Stimulated activated CD4-positive, alpha-beta T cell treated with anti-CD3 and anti-CD28 coated beads, Interleukin-12 subunit alpha, Interleukin-12 subunit beta, amount 100 ng/mL, for 24 hours (primary cell): ENCODE data around the gene CRTC3.

Source experiments
- DNase-seq, 2 experiments: peaks; one replicate each; pipeline ENCODE4 v3.0.0-alpha.2; 2020; ENCODE audit warnings: low read depth in 2 of 2

CRTC3 gene

GRCh38 chr15:90562669-90563068 lies 32.9 kb downstream of the CRTC3 start:
- DNase-seq: no peak

GRCh38 chr15:90563463-90563862 lies 33.7 kb downstream of the CRTC3 start:
- no peak for DNase-seq

GRCh38 chr15:90564051-90564450 lies 34.3 kb downstream of the CRTC3 start:
- no peak for DNase-seq

- DNase-seq: no peak
These were observed 34.9 kb downstream of the CRTC3 start for GRCh38 chr15:90564590-90564989.

- DNase-seq: no peak
These were observed 36.1 kb downstream of the CRTC3 start for GRCh38 chr15:90565866-90566265.

GRCh38 chr15:90570643-90571042 lies 40.9 kb downstream of the CRTC3 start:
- DNase-seq: no peak

GRCh38 chr15:90571063-90571541 lies 41.4 kb downstream of the CRTC3 start:
- DNase-seq: no peak

GRCh38 chr15:90572893-90573292 lies 43.2 kb downstream of the CRTC3 start:
- no peak for DNase-seq

GRCh38 chr15:90576711-90577389 lies 47.1 kb downstream of the CRTC3 start:
- DNase-seq: no peak

- no peak for DNase-seq
These were observed 49.5 kb downstream of the CRTC3 start for GRCh38 chr15:90579213-90579612.

GRCh38 chr15:90580099-90580498 lies 50.4 kb downstream of the CRTC3 start:
- no peak for DNase-seq

GRCh38 chr15:90580541-90580940 lies 50.8 kb downstream of the CRTC3 start:
- no peak for DNase-seq

- DNase-seq: no peak
These were observed 51.2 kb downstream of the CRTC3 start for GRCh38 chr15:90580946-90581345.

- no peak for DNase-seq
These were observed 52.1 kb downstream of the CRTC3 start for GRCh38 chr15:90581771-90582352.

- DNase-seq: no peak
These were observed 52.8 kb downstream of the CRTC3 start for GRCh38 chr15:90582553-90582952.

- no peak for DNase-seq
These were observed 53.9 kb downstream of the CRTC3 start for GRCh38 chr15:90583471-90584252.

GRCh38 chr15:90584841-90585240 lies 55.1 kb downstream of the CRTC3 start:
- no peak for DNase-seq

- no peak for DNase-seq
These were observed 56.1 kb downstream of the CRTC3 start for GRCh38 chr15:90585863-90586262.

GRCh38 chr15:90586948-90587347 lies 57.2 kb downstream of the CRTC3 start:
- no peak for DNase-seq

GRCh38 chr15:90588427-90588826 lies 58.7 kb downstream of the CRTC3 start:
- DNase-seq: no peak

GRCh38 chr15:90591524-90591923 lies 61.8 kb downstream of the CRTC3 start:
- DNase-seq: no peak

- DNase-seq: no peak
These were observed 62.6 kb downstream of the CRTC3 start for GRCh38 chr15:90592131-90592881.
